Activated CD8-positive, alpha-beta memory T cell treated with anti-CD3 and anti-CD28 coated beads for 4 hours (primary cell): ENCODE results near the gene S100B.

ENCODE experiments used
- DNase-seq, 2 donors: peaks; one replicate each; pipeline ENCODE4 v3.0.0-alpha.2; 2020; ENCODE audit warnings: low read depth in 2 of 2

The S100B gene

DNA sequence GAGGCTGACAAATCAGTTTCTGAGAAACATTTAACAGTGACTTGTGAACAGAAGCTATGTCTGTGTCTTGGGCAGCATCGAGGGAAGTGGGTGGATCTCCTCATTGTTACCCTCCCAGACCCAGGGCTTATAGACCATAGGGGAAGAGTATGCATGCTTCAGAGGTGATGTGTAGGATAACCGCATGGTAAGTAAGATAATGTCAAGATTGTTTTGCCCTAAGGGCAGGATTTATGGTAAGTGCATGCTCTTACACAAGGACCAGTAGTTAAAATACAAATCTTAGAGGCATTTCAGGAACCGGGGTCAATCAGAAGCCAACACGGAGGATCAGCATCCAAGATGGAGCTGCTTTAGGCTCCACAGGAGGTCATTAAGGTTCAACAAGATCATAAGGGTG is 22.8 kb upstream of the S100B start:
- no peak for DNase-seq

DNA sequence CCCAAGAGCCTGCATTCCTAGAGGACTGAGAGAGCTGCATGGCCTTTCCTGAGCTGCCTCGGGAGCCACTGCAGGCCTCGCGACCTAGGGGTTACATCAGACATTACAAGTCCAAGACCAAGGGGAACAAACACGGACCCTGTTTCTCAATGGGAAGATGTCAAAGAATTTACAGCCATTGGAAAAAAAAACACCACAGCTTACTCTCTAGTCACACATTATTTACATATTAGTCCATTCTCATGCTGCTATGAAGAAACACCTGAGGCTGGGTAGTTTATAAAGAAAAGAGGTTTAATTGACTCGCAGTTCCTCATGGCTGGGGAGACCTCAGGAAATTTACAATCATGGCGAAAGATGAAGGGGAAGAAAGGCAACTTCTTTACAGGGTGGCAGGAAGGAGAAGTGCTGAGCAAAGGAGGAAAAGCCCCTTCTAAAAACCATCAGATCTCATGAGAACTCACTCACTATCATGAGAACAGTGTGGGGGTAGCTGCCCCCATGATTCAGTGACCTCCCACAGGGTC is 22.2 kb upstream of the S100B start:
- DNase-seq: no peak

DNA sequence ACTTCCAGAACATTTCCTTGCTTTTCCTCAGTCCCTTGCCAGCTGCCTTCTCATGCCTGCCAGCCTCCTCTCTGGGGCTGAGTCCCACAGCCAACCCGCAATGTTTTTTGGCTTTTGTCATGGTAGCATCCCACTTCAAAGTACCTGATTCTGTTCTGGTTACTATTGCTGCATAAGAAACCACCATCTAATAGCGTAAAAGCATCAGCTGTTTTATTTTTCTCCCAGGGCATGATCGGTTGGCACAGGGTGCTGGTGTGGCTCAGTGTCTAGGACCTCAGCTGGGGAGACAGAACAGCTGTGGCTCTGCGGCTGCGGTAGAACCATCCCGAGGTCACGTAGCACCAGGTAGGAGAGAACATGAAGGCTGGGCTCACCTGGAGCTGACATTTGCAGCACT is 21.7 kb upstream of the S100B start:
- no peak for DNase-seq

DNA sequence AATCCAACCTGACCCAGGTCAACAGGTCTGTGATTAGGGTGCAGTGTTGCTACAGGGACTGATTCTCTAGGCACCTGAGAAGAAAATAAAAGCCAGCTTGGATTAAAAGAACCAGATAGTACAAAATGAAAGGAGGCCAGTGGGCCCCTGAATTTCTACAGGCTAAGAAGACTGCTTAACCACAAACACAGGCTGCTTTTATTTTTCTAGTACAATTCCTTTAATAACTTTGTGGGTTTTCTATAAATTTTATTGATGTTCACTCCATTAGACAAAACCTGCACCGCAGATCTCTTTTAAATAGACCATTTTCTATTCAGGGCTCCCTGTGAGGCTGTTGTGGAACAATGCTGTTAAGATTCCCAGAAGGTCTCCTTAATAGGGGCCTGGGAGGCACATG is 20.9 kb upstream of the S100B start:
- DNase-seq: no peak

DNA sequence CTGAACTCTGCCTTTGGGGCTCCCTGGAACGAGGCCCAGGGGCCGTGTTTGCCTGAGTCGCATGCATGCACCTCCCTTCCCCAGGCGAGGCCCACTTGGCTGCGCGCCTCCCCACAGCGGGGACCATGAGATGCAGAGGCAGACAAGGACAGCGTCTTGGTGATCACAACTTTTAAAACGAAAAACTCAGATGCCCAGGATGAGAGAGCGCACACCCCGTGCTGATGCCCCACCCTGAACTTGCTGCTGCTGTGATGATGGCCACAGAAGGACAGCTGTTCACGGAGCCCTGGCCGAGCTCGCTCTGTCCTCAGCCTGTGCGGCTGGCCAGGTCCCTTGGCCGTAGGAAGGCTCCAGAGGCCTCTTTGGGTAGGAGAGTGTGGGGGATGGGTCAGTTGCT is 19.2 kb upstream of the S100B start:
- DNase-seq: no peak

DNA sequence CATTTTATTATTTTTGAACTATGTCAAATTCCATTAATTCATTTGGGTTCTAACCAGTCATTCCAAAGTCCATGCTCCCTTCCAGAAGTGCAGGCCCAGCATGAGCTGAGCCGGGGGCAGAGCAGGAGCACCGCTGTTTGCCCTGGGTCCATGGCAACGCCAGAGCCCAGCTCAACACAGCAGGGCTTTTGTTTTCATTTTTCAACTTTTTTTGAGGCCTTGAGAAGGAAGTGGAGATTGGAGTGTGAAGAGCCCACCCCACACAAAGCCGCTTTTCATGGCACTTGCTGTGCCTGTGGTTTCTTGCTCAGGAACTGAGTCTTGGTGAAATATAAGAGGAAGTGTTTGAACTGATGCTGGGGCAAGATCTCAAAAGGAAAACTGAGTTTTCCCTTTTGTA is 17.3 kb upstream of the S100B start:
- DNase-seq: peak in 1 of 2 donors; percentile 15

DNA sequence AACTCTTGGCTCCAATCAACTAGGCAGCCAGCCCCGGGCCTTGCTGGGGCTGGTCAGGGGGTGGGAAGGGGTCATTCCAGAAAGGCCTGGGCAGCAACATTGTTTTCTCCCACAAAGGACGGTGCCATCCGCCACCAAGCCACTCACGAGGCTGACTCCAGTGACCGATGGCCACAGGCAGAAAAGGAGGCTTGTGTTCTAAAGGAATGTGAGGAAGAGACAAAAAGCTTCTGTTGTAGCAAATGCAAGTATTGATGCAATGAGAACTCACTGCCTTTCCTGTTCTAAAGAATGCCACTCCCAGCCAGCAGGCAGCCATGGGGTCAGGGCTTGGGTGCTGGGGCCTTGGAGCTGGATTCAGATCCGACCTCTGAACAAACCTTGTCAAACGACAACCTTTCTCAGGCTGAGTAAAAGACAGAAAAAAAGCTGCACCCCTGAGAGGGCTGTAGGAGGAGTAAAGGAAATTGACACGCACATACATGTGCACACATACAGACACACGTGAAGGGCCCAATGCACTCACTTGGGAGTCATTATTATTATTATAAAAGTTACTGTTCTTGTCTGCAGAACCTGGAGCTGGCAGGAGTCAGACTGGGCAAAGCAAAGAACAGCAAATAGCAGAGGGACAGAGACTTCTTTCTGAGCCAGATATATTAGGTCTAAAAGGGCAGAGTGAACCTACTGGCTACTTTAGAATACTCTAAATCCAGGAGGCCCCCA is 16.7 kb upstream of the S100B start:
- no peak for DNase-seq

DNA sequence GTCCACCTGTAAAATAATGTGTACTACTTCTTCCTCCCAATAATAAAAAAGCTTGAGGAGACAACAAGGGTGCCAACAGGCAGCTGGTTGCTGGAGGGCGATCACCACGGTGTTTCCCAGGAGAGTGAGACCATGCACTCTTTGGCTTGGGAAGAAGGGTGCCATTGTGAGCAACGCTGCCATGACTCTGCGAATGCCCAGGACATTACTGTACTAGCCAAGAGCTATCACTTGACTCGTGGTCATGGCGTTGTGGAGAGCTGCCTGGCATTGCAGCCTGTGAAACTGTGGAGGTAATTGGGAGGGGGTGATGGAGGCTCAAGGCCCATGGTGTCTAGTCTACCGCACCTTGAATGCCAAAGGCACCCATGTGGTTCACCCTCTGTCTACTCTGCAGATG is 16.0 kb upstream of the S100B start:
- DNase-seq: no peak

DNA sequence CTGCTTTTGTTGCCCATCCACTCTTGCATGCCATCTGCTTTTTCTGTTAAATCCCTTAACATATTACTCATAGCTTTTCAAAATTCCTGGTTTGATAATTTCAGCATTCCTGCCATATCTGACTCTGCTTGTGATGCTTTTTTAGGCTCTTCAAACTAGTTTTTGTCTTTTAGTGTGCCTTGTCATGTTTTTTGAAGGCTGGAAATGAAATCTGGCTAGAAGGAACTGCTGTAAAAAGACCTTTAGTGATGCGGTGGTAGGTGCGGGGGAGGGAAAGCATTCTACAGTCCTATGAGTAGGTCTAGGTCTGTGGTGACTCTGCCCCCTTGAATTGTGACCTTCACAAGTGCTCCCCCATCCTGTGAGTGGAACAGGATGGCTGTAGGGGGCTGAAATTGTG is 15.0 kb upstream of the S100B start:
- no peak for DNase-seq

DNA sequence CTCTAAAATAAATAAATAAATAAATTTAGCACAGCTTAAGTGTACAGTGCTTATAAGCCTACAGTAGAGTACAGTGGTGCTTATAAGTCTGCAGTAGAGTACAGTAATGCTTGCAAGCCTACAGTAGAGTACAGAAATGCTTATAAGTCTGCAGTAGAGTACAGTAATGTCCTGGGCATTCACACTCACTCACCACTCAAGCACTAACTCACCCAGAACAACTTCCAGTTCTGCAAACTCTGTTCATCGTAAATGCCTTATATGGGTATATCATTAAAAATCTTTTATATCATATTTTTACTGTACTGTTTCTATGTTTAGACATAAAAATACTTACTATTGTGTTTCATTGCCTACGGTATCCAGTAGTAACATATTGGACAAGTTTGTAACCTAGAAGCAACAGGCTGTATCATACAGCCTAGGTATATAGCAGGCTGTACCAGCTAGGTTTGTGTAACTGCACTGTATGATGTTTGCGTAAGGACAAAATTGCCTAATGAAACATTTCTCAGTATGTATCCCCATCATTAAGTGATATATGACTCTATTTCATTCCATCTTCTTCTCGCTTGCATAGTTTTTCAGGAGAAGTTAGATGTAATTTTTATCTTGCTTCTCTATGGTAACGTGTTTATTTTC is 14.0 kb upstream of the S100B start:
- no peak for DNase-seq

DNA sequence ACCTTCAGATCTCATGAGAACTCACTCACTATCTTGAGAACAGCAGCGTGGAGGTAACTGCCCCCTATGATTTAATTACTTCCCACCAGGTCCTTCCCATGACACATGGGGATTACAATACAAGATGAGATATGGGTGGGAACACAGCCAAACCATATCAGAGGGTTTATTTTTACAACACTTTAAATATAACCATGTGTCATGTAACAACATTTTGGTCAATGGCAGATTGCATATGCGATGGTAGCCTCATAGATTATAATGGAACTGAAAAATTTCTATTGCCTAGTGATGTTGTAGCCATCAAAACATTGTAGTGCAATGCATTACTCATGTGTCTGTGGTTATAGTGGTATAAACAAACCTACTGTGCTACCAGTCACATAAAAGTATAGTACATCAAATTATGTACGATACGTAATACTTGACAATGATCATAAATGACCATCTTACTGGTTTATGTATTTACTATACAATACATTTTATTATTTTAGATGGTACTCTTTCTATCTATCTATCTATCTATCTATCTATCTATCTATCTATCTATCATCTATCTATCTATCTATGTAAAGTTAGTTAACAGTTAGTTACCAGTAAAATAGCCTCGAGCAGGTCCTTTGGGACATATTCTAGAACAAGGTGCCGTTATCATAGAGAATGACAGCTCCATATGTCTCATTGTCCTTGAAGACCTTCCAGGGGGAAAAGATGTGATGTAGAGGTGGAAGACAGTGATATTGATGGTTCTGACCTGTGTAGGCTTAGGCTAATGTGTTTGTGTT is 12.6 kb upstream of the S100B start:
- no peak for DNase-seq

DNA sequence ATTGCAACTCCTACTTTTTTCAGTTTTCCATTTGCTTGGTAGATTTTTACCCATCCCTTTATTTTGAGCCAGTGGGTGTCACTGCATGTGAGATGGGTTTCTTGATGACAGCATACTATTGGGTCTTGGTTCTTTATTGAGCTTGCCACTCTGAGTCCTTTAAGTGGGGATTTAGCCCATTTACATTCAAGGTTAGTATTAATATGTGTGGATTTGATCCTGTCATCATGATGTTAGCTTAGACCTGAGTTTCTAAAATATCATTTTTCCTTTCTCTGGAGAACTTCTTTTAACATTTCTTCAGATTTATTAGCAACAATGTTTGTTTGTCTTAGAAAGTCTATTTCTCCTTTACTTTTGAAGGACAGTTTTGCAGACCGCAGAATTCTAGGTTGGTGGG is 11.8 kb upstream of the S100B start:
- no peak for DNase-seq

DNA sequence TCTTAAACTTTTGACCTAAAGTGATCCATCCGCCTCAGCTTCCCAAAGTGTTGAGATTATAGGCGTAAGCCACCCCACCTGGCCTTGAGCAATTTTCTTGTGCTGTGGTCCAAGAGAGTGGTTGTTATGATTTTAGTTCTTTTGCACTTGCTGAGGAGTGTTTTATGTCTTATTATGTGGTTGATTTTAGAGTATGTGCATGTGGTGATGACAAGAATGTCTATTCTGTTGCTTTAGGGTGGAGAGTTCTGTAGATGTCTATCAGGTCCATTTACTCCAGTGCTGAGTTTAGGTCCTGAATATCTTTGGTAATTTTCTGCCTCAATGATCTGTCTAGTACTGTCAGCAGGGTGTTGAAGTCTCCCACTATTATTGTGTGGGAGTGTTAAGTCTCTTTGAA is 11.2 kb upstream of the S100B start:
- DNase-seq: no peak

DNA sequence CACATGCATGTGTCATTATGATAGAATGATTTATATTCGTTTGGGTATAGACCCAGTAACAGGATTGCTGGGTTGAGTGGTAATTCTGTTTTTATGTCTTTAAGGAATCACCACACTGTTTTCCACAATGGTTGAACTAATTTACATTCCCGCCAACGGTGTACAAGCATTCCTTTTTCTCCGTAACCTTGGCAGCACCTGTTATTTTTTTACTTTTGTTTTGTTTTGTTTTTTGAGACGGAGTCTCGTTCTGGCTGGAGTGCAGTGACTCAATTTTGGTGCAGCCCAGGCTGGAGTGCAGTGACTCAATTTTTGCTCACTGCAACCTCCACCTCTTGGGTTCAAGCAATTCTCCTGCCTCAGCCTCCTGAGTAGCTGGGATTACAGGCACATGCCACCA is 8.5 kb upstream of the S100B start:
- no peak for DNase-seq

DNA sequence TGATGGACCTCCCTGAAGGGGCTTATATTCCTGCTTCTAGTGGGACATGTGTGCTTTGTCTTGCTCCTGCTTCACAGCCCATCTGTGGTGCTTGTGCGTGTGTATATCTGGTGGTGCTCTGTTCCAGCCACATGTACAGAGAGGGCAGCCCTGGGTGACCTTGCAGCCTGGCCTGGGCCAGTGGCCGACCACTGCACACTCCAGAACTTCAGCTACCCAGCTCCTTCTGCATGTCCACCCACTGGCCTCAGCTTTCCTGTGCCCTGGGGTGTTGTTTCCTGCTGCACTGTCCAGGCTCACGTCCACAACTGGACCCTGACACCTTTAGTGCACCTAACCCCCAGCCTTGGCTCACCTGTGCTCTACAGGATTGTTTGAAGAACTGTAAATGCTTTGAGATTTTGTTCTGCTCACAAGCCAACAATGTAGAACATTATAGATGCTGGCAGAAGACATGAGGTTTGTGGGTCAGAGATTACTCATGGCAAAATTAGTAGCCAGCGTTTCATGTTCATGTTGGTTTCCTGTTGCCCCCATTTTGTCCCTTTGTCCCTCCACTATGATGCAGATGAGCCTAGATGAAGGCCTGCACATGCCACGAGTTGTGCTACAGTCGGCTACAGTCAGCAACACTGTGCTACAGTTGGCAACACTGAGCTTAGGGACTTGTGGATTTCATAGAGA is 5.3 kb upstream of the S100B start:
- no peak for DNase-seq

DNA sequence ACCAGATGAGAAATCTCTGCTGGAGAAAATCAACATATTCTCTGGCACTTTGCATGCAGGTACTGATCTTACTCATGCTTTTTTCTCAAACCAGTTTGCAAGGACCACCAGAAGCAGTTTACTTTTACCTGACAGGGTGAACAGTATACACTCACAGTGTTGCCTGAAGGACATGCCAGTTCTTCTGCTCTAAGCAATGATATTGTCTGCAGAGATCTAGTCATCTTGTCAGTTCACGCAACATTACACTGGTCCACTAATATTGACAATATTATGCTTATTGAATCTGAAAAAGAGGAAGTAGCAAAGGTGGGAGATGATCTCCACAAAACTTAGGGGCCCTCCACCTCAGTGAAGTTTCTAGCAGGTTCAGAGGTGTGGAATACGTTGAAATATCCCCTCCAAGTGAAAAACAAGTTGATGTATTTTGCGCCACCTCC is 3.8 kb upstream of the S100B start:
- DNase-seq: no peak

DNA sequence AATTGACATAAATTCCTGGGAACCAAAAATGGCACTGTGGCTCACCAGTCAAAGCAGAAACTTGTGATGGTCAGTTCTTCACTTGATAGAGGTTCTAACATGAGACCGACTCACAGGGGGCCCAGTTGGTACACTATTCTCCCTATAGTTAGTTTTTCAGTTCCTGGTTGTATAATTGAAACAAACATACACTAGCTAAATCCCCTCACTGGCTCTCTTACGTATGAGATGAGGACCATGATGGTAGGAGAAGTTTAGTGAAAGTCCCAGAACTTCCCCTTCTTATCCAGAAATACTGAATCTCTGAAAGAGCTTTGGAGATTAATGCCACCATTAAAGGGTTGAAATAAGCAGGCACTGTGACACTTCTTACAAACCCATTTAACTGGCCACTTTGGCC is 2.8 kb upstream of the S100B start:
- DNase-seq: no peak

DNA sequence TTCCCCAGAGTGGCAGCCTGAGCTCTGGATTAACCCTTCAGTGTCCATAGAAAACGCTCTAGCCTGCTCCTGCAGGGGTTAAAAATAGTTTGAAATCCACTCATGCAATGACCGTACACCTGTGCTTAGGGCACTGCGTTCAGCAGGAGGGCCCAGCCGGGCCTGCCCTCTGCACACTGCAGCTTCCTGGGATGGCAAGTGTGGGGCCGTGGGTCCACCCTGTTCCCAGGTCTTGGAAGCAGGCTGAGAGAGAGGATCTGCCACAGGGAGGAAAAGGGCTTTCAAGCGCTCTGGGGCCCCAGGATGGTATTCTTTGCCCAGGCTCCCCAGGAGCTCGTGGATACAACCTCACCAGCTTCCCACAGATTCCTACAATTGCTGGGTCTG is 1.5 kb upstream of the S100B start:
- DNase-seq: no peak

DNA sequence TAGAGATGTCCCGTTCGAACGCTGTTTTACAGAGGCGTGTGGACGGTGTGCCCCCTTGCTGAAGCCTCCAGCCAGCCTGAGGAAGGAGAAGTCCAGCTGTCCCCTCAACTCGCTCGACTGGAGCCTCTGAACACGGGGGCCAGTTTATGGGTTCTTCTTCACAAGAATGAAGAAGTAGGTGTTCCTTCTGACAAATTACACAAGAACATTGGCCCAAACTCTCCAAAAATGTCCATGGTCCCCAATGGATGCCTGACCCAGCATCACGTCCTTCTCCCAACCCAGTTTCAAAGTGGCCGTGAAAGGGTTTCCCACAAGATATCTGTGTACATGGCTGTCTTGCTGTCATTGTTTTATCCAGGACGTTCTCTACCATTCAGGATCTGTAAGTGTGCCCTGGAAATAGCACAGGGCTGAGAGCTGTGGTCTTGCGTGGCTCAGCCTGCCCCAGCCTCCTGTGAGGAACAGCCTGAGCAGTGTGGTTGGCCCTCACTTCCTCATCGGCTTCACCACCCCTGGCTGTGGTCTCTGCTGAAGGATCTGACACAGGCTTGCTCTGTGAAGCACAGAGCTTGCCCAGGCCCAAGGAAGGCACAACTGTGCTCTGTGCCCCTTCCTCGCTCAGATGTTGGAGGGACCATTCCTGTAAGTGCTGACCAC is 1.0 kb upstream of the S100B start:
- DNase-seq: peak; percentile 17 to 20

DNA sequence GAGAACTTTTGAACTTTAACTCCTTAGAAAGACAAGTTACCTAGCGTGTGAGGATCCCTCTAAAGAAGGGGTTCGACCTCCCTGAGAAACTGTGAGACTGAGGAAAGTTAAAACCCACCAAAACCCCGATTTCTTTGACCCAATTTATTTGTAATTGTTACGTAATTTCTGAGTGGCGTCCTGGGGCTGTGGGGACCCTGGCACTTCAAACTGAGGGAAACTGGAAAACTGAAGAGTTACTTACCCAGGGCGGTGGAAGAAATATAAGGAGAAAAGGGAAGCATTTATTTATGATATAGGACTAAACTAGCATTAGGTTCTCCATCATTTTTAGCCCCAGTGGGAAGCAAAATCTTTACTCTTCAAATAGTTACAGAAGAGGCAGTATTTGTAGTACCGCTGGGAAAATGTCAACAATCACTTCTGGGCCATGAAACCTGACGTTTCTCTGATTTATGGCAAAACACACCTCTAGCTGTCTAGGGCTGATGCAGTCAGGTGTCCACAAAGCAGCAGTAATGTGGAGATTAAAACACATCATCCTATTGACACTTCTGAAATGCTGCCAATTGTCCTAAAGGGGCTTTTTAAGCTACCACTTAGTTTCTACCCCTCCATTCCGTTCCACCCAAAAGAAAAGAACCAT is 430 bp downstream of the S100B start:
- DNase-seq: no peak

DNA sequence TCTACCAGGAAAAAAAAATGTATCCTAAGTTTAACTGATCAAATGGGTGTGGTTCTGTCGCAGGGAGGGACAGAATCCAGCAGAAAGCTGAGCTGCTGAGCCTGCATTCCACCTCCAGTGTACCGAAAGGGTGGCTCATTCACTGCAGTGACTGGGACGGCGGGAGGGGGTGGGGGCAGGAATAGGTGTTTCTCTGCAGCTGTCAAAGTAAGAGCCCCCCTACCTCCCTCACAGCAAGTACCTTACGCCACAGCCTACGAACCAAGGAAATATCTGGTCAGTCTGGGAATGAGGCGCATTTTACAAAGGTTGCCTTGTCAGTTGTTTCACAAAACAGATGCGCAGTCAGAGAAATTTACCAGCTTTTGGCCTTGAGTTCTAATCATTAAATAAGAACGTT is 1.7 kb downstream of the S100B start:
- DNase-seq: no peak
